Astrocyte (in vitro differentiated cells and primary cell): Measurements from ENCODE around the gene FHIT. TPM values are rescaled to one million over a fixed set of nuclear protein-coding genes. Genes with fewer than 3 reads are reported as not detected.
A peak's percentile ranks its signal among the peaks of the same experiment; 100 is the strongest.

ENCODE experiments used
- DNase-seq: peaks from one replicate; pipeline ENCODE4 v3.0.0-alpha.2; 2010; ENCODE audit warnings: low read depth
- FAIRE-seq: peaks from 2 replicates; lab custom pipeline; 2011; peaks lifted over from hg19 to GRCh38; lab: Jason Lieb, UNC
- H2AFZ ChIP-seq: 2 replicates; pipeline ENCODE4 v1.6.0; 2012; ENCODE audit warnings: low read depth, low read length, inconsistent platforms
- H3K27ac ChIP-seq: 2 replicates; pipeline ENCODE4 v1.5.1; 2011; ENCODE audit warnings: low read depth, low read length, inconsistent platforms
- H3K27me3 ChIP-seq: 2 replicates; pipeline ENCODE4 v1.6.0; 2011; ENCODE audit warnings: low read length, inconsistent platforms; ENCODE audit not compliant: insufficient read depth
- H3K36me3 ChIP-seq: 2 replicates; pipeline ENCODE4 v1.5.1; 2011; ENCODE audit warnings: low read length, inconsistent platforms; ENCODE audit not compliant: insufficient read depth
- H3K4me1 ChIP-seq: 2 replicates; pipeline ENCODE4 v1.5.1; 2011; ENCODE audit warnings: low read length, inconsistent platforms; ENCODE audit not compliant: insufficient read depth
- H3K4me2 ChIP-seq: 2 replicates; pipeline ENCODE4 v1.6.0; 2012; ENCODE audit warnings: low read length, inconsistent platforms
- H3K4me3 ChIP-seq: 2 replicates; pipeline ENCODE4 v1.5.1; 2011; ENCODE audit warnings: low read depth, mild to moderate bottlenecking, low read length, inconsistent platforms; ENCODE audit not compliant: insufficient read depth
- H3K79me2 ChIP-seq: 2 replicates; pipeline ENCODE4 v1.6.0; 2012; ENCODE audit warnings: mild to moderate bottlenecking, low read length, inconsistent platforms; ENCODE audit not compliant: insufficient read depth
- H3K9ac ChIP-seq: 2 replicates; pipeline ENCODE4 v1.6.0; 2012; ENCODE audit warnings: mild to moderate bottlenecking, low read length, inconsistent platforms
- H3K9me3 ChIP-seq: 2 replicates; pipeline ENCODE4 v1.5.1; 2012; ENCODE audit warnings: low read depth, mild to moderate bottlenecking, low read length, inconsistent platforms; ENCODE audit not compliant: insufficient read depth
- H4K20me1 ChIP-seq: 2 replicates; pipeline ENCODE4 v1.6.0; 2012; ENCODE audit warnings: low read length, inconsistent platforms; ENCODE audit not compliant: insufficient read depth
- H3K27ac Mint-ChIP-seq: one replicate; pipeline ENCODE4 v1.8.0; 2021; ENCODE audit warnings: mild to moderate bottlenecking, mixed read lengths; ENCODE audit not compliant: unreplicated experiment
- H3K27me3 Mint-ChIP-seq: one replicate; pipeline ENCODE4 v1.8.0; 2021; ENCODE audit warnings: low read depth, mixed read lengths; ENCODE audit not compliant: unreplicated experiment
- H3K36me3 Mint-ChIP-seq: one replicate; pipeline ENCODE4 v1.8.0; 2021; ENCODE audit warnings: low read depth, mixed read lengths; ENCODE audit not compliant: unreplicated experiment
- H3K4me1 Mint-ChIP-seq: one replicate; pipeline ENCODE4 v1.8.0; 2021; ENCODE audit warnings: low read depth, mixed read lengths; ENCODE audit not compliant: unreplicated experiment
- H3K4me3 Mint-ChIP-seq: one replicate; pipeline ENCODE4 v1.8.0; 2021; ENCODE audit warnings: mild to moderate bottlenecking, moderate library complexity, mixed read lengths; ENCODE audit not compliant: unreplicated experiment
- H3K9me3 Mint-ChIP-seq: one replicate; pipeline ENCODE4 v1.8.0; 2021; ENCODE audit warnings: mild to moderate bottlenecking, mixed read lengths; ENCODE audit not compliant: unreplicated experiment
- CTCF ChIP-seq: IDR thresholded peaks from 2 replicates; pipeline ENCODE4 v1.5.1; 2011; ENCODE audit warnings: low read depth, mild to moderate bottlenecking, inconsistent platforms, low read length, moderate library complexity; ENCODE audit not compliant: insufficient read depth
- EZH2 ChIP-seq: IDR thresholded peaks from 2 replicates; pipeline ENCODE4 v1.6.1; 2012; ENCODE audit warnings: mild to moderate bottlenecking, low read length, inconsistent platforms; ENCODE audit not compliant: insufficient read depth
- total RNA-seq: library from RNA; stranded (reverse); gene quantifications from 2 replicates; pipeline ENCODE4 v1.2.1, GENCODE V29; 2021

FHIT gene
- total RNA-seq, 1 donor from 2014 or later: 6.7 TPM

- Mint-ChIP-seq H3K27me3 (no peaks in the 10 kb centered on the region), H3K36me3 (no peaks in the 10 kb centered on the region), H3K27ac (no peak overlapping the region), H3K9me3 (no peaks in the 10 kb centered on the region), H3K4me3 (no peak overlapping the region), H3K4me1 (no peaks in the 10 kb centered on the region)
- H3K4me2 ChIP-seq: no peak overlapping the region
- H3K9ac ChIP-seq: no peak overlapping the region
- H3K36me3 ChIP-seq: no peaks in the 10 kb centered on the region
- H3K9me3 ChIP-seq: no peaks in the 10 kb centered on the region
- DNase-seq (no peak), FAIRE-seq (no peak)
- H3K27ac ChIP-seq: no peak overlapping the region
- H4K20me1 ChIP-seq: no peaks in the 10 kb centered on the region
- no peak for TF ChIP-seq EZH2
- H3K79me2 ChIP-seq: no peaks in the 10 kb centered on the region
- H3K4me1 ChIP-seq: no peaks in the 10 kb centered on the region
- no peaks in the 10 kb centered on the region for H3K27me3 ChIP-seq
- no peak overlapping the region for H2AFZ ChIP-seq
- no peak overlapping the region for H3K4me3 ChIP-seq
Measured at GRCh38 chr3:60810881-60811280, 440.4 kb downstream of the FHIT start.

GRCh38 chr3:60809857-60810610, 441.2 kb downstream of the FHIT start:
- Histone ChIP-seq H3K79me2 (no peaks in the 10 kb centered on the region), H3K27ac (no peak overlapping the region), H3K27me3 (no peaks in the 10 kb centered on the region), H2AFZ (no peak overlapping the region), H4K20me1 (no peaks in the 10 kb centered on the region), H3K4me1 (no peaks in the 10 kb centered on the region), H3K9me3 (no peaks in the 10 kb centered on the region), H3K4me3 (no peak overlapping the region), H3K36me3 (no peaks in the 10 kb centered on the region), H3K4me2 (no peak overlapping the region), H3K9ac (no peak overlapping the region)
- no peak overlapping the region for H3K4me3 Mint-ChIP-seq
- DNase-seq: no peak
- no peaks in the 10 kb centered on the region for H3K27me3 Mint-ChIP-seq
- no peak for FAIRE-seq
- no peaks in the 10 kb centered on the region for H3K36me3 Mint-ChIP-seq
- H3K9me3 Mint-ChIP-seq: no peaks in the 10 kb centered on the region
- no peak overlapping the region for H3K27ac Mint-ChIP-seq
- H3K4me1 Mint-ChIP-seq: no peaks in the 10 kb centered on the region
- TF ChIP-seq EZH2: no peak
- no peak for TF ChIP-seq CTCF

- H3K9me3 Mint-ChIP-seq: peaks cover 2% of the 10 kb centered on the region
- no peak for FAIRE-seq
- H3K4me1 Mint-ChIP-seq: no peaks in the 10 kb centered on the region
Measured at GRCh38 chr3:60803216-60804173, 447.8 kb downstream of the FHIT start.

More at GRCh38 chr3:60803216-60804173, 447.8 kb downstream of the FHIT start:
- no peaks in the 10 kb centered on the region for H3K4me1 ChIP-seq
- H2AFZ ChIP-seq: peak overlapping the region; percentile 58
- Mint-ChIP-seq H3K27me3 (no peaks in the 10 kb centered on the region), H3K4me3 (no peak overlapping the region), H3K36me3 (no peaks in the 10 kb centered on the region), H3K27ac (no peak overlapping the region)
- no peak overlapping the region for H3K9ac ChIP-seq
- no peaks in the 10 kb centered on the region for H3K36me3 ChIP-seq
- H3K4me3 ChIP-seq: no peak overlapping the region
- H4K20me1 ChIP-seq: no peaks in the 10 kb centered on the region
- no peaks in the 10 kb centered on the region for H3K9me3 ChIP-seq
- H3K4me2 ChIP-seq: peak overlapping the region; percentile 37
- no peaks in the 10 kb centered on the region for H3K79me2 ChIP-seq
- H3K27ac ChIP-seq: no peak overlapping the region
- DNase-seq: no peak
- H3K27me3 ChIP-seq: no peaks in the 10 kb centered on the region
- TF ChIP-seq CTCF (no peak), EZH2 (no peak)
